Gastrocnemius medialis (tissue), 4 donors: ENCODE results near the gene PPP1CA. TPM values are rescaled to one million over a fixed set of nuclear protein-coding genes. Genes with fewer than 3 reads are reported as not detected.

Experiments
- ATAC-seq, 2 donors: fragments of 150-250 bp; one replicate each; pipeline ENCODE4 v1.9.1; 2016
- DNase-seq, 2 donors: peaks; one replicate each; pipeline ENCODE4 v3.0.0-alpha.2; 2019
- H3K27ac ChIP-seq, 4 donors: fragments of 200-600 bp; sonication (generic); 1 replicate in 1 of 4; 2 replicates in 3 of 4; pipeline ENCODE4 v1.5.1; 2016 to 2018; ENCODE audit warnings: mild to moderate bottlenecking in 2 of 4, moderate library complexity in 1 of 4
- H3K27me3 ChIP-seq, 3 donors: fragments of 200-600 bp; sonication (generic) in 2 of 3; 1 replicate in 1 of 3; 2 replicates in 2 of 3; pipeline versions ENCODE4 v1.5.1 to v1.6.0; 2016 to 2019; ENCODE audit warnings: mild to moderate bottlenecking in 1 of 3, moderate library complexity in 1 of 3
- H3K36me3 ChIP-seq, 2 donors: fragments of 200-600 bp; sonication (generic) in 1 of 2; one replicate each; pipeline ENCODE4 v1.5.1; 2017 to 2018
- H3K4me1 ChIP-seq, 2 donors: fragments of 200-600 bp; sonication (generic) in 1 of 2; one replicate each; pipeline ENCODE4 v1.5.1; 2016 to 2017; ENCODE audit warnings: mild to moderate bottlenecking in 2 of 2
- H3K4me3 ChIP-seq, 4 donors: fragments of 200-600 bp; sonication (generic) in 3 of 4; 1 replicate in 1 of 4; 2 replicates in 3 of 4; pipeline ENCODE4 v1.5.1; 2016 to 2019; ENCODE audit warnings: mild to moderate bottlenecking in 2 of 4
- H3K9me3 ChIP-seq, 3 donors: fragments of 200-600 bp; sonication (generic) in 2 of 3; 1 replicate in 1 of 3; 2 replicates in 2 of 3; pipeline ENCODE4 v1.5.1; 2016 to 2019
- CTCF ChIP-seq, 5 experiments: fragments of 450-650 bp in 3 of 5; fragments of 200-600 bp in 2 of 5; sonication (generic) in 2 of 5; IDR thresholded peaks in 4 of 5; conservative IDR thresholded peaks in 1 of 5; 1 replicate in 4 of 5; 2 replicates in 1 of 5; pipeline ENCODE4 v1.5.1; 2016 to 2019; ENCODE audit warnings: antibody characterized with exemption in 5 of 5, mild to moderate bottlenecking in 3 of 5, moderate library complexity in 3 of 5
- POLR2A ChIP-seq, 2 donors: fragments of 450-650 bp; IDR thresholded peaks; one replicate each; pipeline ENCODE4 v1.6.1; 2017; ENCODE audit warnings: antibody characterized with exemption in 2 of 2, mild to moderate bottlenecking in 2 of 2, moderate library complexity in 2 of 2
- in situ Hi-C, 4 donors: fragments of 200-750 bp; cut with MboI; loops; one replicate each; pipeline versions ENCODE4 v1.15.0 to v1.8.0; 2017; ENCODE audit warnings: low sequenced_read_pairs in 4 of 4
- intact Hi-C: fragments of 100-400 bp; cut with DNase I; formaldehyde crosslinking; loops from one replicate; pipeline ENCODE4 v1.15.1; 2023; ENCODE audit warnings: low total_unique reads
- total RNA-seq, 4 donors: library from RNA; depleted of rRNA; stranded (reverse); fragments of >200 nt; gene quantifications; one replicate each; pipeline versions ENCODE4 v1.1.0 to v1.2.3, GENCODE V29; 2016

The PPP1CA gene
- total RNA-seq, 4 donors from 2014 or later = 78.4 to 193 (median 124) TPM

- Histone ChIP-seq H3K36me3 (no peaks in the 10 kb centered on the region), H3K27ac (no peak overlapping the region), H3K4me1 (no peaks in the 10 kb centered on the region), H3K9me3 (no peaks in the 10 kb centered on the region), H3K27me3 (peaks cover 0 to 25% (median 16%) of the 10 kb centered on the region in 3 donors), H3K4me3 (no peak overlapping the region)
- DNase-seq = no peak
- no peak for ATAC-seq
- TF ChIP-seq POLR2A (IDR thresholded peaks at IDR 0.05) (no peak), CTCF (IDR thresholded peaks at IDR 0.05 in 4 of 5, conservative IDR thresholded peaks at IDR 0.05 in 1 of 5) (no peak)
- in situ Hi-C loops = no loop called here
- intact Hi-C loops = no loop called here
These were observed 35.1 kb downstream of the PPP1CA start for GRCh38 chr11:67366546-67366945.

GRCh38 chr11:67365736-67366444, 35.8 kb downstream of the PPP1CA start:
- H3K27me3 ChIP-seq = peaks cover 0 to 20% (median 16%) of the 10 kb centered on the region in 3 donors
- no peaks in the 10 kb centered on the region for H3K36me3 ChIP-seq
- no peak for ATAC-seq
- in situ Hi-C loops (no loop called here), intact Hi-C loops (no loop called here)
- TF ChIP-seq CTCF (IDR thresholded peaks at IDR 0.05 in 4 of 5, conservative IDR thresholded peaks at IDR 0.05 in 1 of 5) (no peak), POLR2A (IDR thresholded peaks at IDR 0.05) (no peak)
- no peaks in the 10 kb centered on the region for H3K4me1 ChIP-seq
- H3K4me3 ChIP-seq = no peak overlapping the region
- no peaks in the 10 kb centered on the region for H3K9me3 ChIP-seq
- no peak overlapping the region for H3K27ac ChIP-seq
- DNase-seq = no peak

GRCh38 chr11:67364783-67365722, 36.6 kb downstream of the PPP1CA start:
- Histone ChIP-seq H3K4me3 (no peak overlapping the region), H3K27ac (no peak overlapping the region), H3K36me3 (no peaks in the 10 kb centered on the region), H3K27me3 (peaks cover 0 to 13% (median 11%) of the 10 kb centered on the region in 3 donors), H3K4me1 (no peaks in the 10 kb centered on the region), H3K9me3 (no peaks in the 10 kb centered on the region)
- intact Hi-C loops (no loop called here), in situ Hi-C loops (no loop called here)
- ATAC-seq = no peak
- DNase-seq = no peak
- TF ChIP-seq POLR2A (IDR thresholded peaks at IDR 0.05) = no peak
- TF ChIP-seq CTCF (IDR thresholded peaks at IDR 0.05 in 4 of 5, conservative IDR thresholded peaks at IDR 0.05 in 1 of 5) = no peak

GRCh38 chr11:67364169-67364568, 37.5 kb downstream of the PPP1CA start:
- no peaks in the 10 kb centered on the region for H3K9me3 ChIP-seq
- no peak overlapping the region for H3K27ac ChIP-seq
- no peaks in the 10 kb centered on the region for H3K36me3 ChIP-seq
- in situ Hi-C loops = no loop called here
- H3K4me3 ChIP-seq = no peak overlapping the region
- intact Hi-C loops = no loop called here
- DNase-seq (no peak), ATAC-seq (no peak)
- peaks cover 0 to 11% (median 10%) of the 10 kb centered on the region in 3 donors for H3K27me3 ChIP-seq
- no peaks in the 10 kb centered on the region for H3K4me1 ChIP-seq
- TF ChIP-seq CTCF (IDR thresholded peaks at IDR 0.05 in 4 of 5, conservative IDR thresholded peaks at IDR 0.05 in 1 of 5) (no peak), POLR2A (IDR thresholded peaks at IDR 0.05) (no peak)
